ENCODE results near the gene FRMPD4.
A peak's percentile ranks its signal among the peaks of the same experiment; 100 is the strongest.

The FRMPD4 gene

GRCh38 chrX:12307961-12308360, 169.7 kb downstream of the FRMPD4 start:
- DNase-seq, result no peak

DNA sequence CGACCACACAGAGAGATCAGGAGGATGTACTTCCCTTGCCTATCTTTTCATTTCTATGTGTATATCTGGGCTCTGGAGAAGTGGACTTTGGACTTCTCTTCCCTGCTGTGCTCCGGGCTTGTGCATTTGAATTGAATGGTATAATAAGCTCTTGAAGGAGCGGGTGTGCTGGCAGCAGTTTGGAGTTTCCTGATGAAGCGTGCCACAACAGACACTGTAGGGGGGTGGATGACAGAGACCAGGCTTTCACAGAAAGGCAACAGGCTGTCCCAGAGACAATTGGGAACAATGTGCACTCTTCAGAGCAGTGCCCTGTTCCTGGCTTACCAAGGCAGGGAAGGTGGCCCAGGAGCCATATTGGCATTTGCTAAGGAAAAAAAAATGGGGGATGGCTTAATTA, 170.1 kb downstream of the FRMPD4 start:
- no peak for DNase-seq

GRCh38 chrX:12309040-12309743, 170.9 kb downstream of the FRMPD4 start:
- peak; percentile 20 for DNase-seq

DNA sequence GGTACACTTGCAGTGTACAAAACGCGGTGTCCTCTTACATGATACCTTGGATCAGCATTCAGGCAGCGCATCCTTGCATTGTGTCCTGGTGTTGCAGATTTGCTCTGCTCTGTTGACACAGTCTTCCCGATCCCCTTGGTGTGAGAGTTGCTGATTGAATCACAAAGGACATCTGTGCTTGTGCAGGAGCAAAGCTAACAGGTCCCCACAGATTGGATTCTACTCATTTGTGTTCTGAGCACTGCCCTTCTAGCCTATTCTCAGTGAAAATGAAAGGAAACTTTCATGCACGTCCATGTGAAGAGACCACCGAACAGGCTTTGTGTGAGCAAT, 171.4 kb downstream of the FRMPD4 start:
- no peak for DNase-seq

DNA sequence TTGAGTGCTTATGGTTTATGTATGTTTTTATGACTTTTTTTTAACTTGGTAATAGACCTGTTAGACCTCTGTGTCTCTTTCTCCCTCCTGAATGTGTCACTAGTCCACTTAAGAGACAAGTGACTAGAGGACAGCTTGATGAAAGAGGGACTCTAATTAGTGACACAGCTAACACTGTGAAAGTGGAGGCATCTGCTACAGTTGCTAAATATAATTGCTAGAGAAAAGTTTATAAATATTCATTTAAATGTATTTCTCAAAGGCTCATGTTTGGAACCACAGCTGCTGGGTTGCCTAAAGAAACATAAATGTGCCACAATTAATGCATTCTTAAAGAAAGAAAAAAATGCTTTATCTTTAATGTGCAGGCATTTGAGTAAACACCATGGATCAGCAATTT, 176.4 kb downstream of the FRMPD4 start:
- DNase-seq, result no peak

- no peak for DNase-seq
These were observed 177.3 kb downstream of the FRMPD4 start for GRCh38 chrX:12315526-12315925.

- DNase-seq, result no peak
These were observed 180.8 kb downstream of the FRMPD4 start for GRCh38 chrX:12319003-12319519.

DNA sequence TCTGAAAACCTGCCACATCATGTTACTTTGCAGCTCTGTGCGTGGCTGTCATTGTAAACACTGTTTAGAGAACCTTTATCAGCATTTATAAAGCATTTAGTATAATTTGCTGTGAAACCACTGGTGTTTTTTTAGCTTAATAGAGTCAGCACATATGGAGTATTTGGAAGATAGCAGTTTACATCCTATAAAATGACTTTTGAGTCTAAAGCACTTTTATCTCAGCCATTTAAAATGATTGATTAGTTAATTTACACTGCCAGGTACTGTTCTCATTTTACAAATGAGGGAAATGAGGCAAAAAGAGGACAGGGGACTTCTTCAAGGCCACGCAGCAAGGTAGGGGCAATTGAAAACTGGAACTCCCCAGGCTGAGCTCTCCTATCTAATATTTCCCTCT, 181.7 kb downstream of the FRMPD4 start:
- no peak for DNase-seq

GRCh38 chrX:12322031-12322430, 183.8 kb downstream of the FRMPD4 start:
- no peak for DNase-seq

- no peak for DNase-seq
These were observed 186.9 kb downstream of the FRMPD4 start for GRCh38 chrX:12325171-12325570.

DNA sequence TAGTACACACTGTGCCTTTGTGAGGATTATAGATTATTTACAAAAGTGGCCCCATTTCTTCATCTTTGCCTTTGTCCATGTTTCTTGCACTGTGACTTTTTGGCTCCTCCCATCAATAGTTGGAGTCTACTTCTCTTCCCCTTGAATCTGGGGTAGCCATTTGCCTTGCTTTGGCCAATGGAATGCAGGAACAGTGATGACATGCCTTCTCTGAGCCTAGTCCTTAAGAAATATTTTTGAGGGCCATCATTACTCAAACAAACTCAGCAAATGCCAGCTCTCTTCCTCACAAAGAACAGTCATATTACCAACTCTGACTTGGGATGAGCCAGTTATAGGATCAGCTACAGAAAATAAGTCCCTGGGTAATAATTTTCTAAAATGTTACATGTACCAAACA, 189.6 kb downstream of the FRMPD4 start:
- DNase-seq, result no peak

DNA sequence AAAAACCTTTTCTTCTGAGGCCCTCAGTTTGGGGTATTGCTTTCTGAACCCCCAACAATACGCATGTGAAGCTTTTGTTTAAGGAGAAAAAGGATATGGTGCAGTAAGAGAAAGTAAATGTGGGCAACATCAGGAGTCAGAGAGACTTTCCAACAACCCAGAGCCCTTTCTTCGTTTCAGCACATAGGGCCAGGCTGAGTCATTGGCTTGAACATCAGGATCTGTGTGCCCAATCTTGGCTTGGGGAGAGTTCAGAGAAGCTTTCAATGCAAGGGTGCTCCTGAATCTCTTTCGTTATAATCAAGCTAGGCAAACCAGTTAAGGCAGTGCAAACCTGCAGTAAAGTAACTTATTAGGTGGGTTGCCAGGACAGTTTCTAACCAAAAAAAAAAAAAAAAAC, 191.2 kb downstream of the FRMPD4 start:
- DNase-seq, result no peak

GRCh38 chrX:12330841-12331240, 192.6 kb downstream of the FRMPD4 start:
- no peak for DNase-seq

- no peak for DNase-seq
These were observed 194.6 kb downstream of the FRMPD4 start for GRCh38 chrX:12332786-12333347.

GRCh38 chrX:12339921-12340320, 201.6 kb downstream of the FRMPD4 start:
- DNase-seq, result no peak

GRCh38 chrX:12344954-12345353, 206.7 kb downstream of the FRMPD4 start:
- DNase-seq, result no peak

DNA sequence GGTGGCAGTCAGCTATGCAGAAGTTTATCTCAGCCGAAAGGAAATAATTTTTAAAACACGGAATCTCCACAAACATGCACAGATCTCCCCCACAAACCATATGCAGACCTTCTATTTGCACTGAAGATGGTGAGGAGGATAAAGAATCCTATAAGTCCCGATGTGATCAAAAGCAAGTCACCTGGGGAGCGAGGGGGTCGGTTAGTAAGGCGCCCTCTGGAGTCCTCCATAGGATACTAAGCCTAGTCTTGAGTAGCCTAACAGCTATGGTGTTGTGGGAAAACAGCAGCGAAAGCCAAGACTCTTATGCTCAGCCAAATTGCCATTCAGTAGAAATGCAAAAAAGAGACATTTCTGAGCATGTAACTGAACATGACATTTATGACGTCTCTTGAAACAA, 210.9 kb downstream of the FRMPD4 start:
- DNase-seq, result no peak

GRCh38 chrX:12352922-12353321, 214.6 kb downstream of the FRMPD4 start:
- DNase-seq, result no peak

- no peak for DNase-seq
These were observed 222.1 kb downstream of the FRMPD4 start for GRCh38 chrX:12360383-12360782.

GRCh38 chrX:12360986-12361598, 222.8 kb downstream of the FRMPD4 start:
- DNase-seq, result peak; percentile 51

- DNase-seq, result no peak
These were observed 224.9 kb downstream of the FRMPD4 start for GRCh38 chrX:12363216-12363615.

DNA sequence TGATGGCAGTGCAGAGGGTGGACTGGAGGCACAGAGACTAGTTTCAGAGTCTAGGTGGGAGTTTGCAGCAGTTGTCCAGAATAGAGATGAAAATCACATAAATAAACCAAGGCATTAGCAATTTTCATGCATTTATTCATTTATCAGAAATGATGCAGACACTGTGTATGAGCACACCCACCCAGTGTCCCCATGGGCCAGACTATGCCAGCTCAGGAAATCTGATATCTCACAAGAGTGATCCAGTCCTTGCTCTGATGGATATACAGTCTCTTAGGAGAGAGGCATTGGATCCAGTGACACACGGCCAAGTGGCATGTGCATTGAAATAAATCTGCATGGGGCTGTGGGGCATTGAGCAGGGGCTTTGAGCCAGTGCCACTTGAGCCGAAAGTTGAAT, 228.2 kb downstream of the FRMPD4 start:
- DNase-seq, result no peak

DNA sequence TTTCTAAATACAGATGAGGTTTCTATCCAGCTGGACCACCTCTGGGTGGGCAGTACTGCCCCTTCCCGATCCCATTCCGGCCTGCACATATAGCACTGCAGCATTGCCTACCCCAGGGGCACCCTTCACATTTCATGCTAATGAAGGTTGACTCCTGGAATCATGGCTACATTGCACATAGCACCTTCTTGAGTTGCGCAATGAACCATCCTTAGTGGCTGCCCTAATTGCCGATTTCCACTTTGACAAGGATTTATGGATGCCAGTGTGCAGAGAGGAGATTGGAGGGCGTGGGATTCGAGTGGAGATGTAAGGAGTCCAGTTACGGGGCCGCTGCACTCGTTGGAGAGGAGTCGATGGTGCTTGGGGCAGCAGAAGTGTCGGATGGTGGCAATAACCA, 229.0 kb downstream of the FRMPD4 start:
- no peak for DNase-seq

DNA sequence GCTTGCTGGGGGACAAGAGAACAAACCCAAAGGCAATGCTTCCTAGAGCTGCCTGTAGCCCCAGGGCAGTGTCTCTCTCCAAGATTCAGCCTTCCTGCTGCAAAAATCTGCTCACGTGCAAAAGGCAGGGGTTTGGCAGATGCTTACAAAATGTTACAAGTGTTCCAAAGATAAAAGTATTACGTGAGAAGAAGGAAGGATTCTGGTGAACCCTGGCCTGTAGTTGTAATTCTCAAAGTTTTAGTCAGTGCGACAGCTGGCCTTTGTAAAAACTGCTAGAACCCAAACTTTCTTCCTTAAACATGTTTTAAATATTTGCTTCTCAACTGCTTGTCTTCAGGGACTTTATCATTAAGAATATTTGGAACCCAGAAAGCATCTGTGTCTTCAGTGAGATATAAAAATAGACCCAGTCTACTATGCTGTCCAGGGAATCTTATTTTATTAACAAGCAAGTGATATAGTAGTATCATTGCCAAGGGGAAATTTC, 232.3 kb downstream of the FRMPD4 start:
- DNase-seq, result no peak

Measured in NCI-H1105 (cell line).